Gastroesophageal sphincter (tissue), 4 donors: ENCODE results near the gene PSMA7. TPM values are rescaled to one million over a fixed set of nuclear protein-coding genes. Genes with fewer than 3 reads are reported as not detected.

ENCODE experiments used
- ATAC-seq: fragments of 150-250 bp; one replicate; pipeline ENCODE4 v1.9.1; 2016; ENCODE audit warnings: mild to moderate bottlenecking, moderate library complexity
- H3K27ac ChIP-seq, 4 donors: fragments of 200-600 bp; sonication (generic) in 3 of 4; 1 replicate in 3 of 4; 2 replicates in 1 of 4; pipeline ENCODE4 v1.5.1; 2016 to 2019
- H3K27me3 ChIP-seq: fragments of 200-600 bp; sonication (generic); one replicate; pipeline ENCODE4 v1.5.1; 2019
- H3K36me3 ChIP-seq, 2 donors: fragments of 200-600 bp; sonication (generic); one replicate each; pipeline ENCODE4 v1.5.1; 2019; ENCODE audit warnings: control low read depth in 1 of 2
- H3K4me1 ChIP-seq, 3 donors: fragments of 200-600 bp; sonication (generic); 1 replicate in 2 of 3; 2 replicates in 1 of 3; pipeline ENCODE4 v1.5.1; 2016 to 2019; ENCODE audit warnings: control low read depth in 2 of 3
- H3K4me3 ChIP-seq, 2 donors: fragments of 200-600 bp; sonication (generic); one replicate each; pipeline ENCODE4 v1.5.1; 2019; ENCODE audit warnings: mild to moderate bottlenecking in 1 of 2, moderate library complexity in 1 of 2
- H3K9me3 ChIP-seq, 3 donors: fragments of 200-600 bp; sonication (generic); one replicate each; pipeline ENCODE4 v1.5.1; 2017 to 2019; ENCODE audit warnings: control low read depth in 2 of 3
- EP300 ChIP-seq: sonication (generic); formaldehyde crosslinking; IDR thresholded peaks from one replicate; pipeline ENCODE4 v1.6.1; 2017; ENCODE audit warnings: antibody characterized with exemption, mild to moderate bottlenecking
- POLR2A ChIP-seq, 2 donors: fragments of 450-650 bp; IDR thresholded peaks; one replicate each; pipeline ENCODE4 v1.6.1; 2017; ENCODE audit warnings: antibody characterized with exemption in 2 of 2, mild to moderate bottlenecking in 2 of 2, moderate library complexity in 1 of 2
- POLR2AphosphoS5 ChIP-seq: sonication (generic); formaldehyde crosslinking; IDR thresholded peaks from one replicate; pipeline ENCODE4 v1.6.1; 2017; ENCODE audit warnings: antibody characterized with exemption
- WGBS, 2 donors: methylation state at CpG; one replicate each; pipeline ENCODE4 v1.1.5; 2018; ENCODE audit warnings: low coverage in 1 of 2; 5-methylcytosine and 5-hydroxymethylcytosine counted together
- total RNA-seq, 4 donors: library from RNA; depleted of rRNA; stranded (reverse); fragments of >200 nt; gene quantifications; one replicate each; pipeline ENCODE4 v1.1.0, GENCODE V29; 2016
- TF ChIP-seq, protein P1 (sequence below), 4 experiments: fragments of 200-600 bp in 2 of 4; fragments of 450-650 bp in 2 of 4; sonication (generic) in 1 of 4; IDR thresholded peaks; one replicate each; pipeline ENCODE4 v1.5.1; 2017 to 2019; ENCODE audit warnings: antibody characterized with exemption in 4 of 4, mild to moderate bottlenecking in 2 of 4, moderate library complexity in 2 of 4

Gene PSMA7
- total RNA-seq, 4 donors from 2014 or later: 253 to 352 (median 303) TPM

DNA sequence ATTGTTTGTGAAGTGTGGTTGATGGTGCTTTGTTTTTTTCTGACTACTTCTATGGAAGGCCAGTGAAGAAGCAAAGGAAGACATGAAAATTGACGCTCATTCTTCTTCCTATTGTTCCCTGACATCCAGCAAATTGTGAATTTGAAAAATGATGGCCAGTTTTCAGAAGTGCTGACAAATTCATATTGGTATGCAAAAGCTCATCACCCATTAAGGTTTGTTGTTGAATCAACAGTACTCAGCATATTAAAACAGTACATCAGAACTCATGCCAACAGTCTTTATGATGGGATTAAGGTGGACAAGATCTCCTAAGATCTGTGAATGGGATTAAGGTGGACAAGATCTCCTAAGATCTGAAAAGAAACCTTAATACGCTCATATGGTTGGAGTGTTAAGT is 38.6 kb upstream of the PSMA7 start:
- no peak for ATAC-seq
- no peaks in the 10 kb centered on the region for H3K27me3 ChIP-seq
- peaks cover 0 to 40% (median 7%) of the 10 kb centered on the region in 3 donors for H3K4me1 ChIP-seq
- H3K36me3 ChIP-seq: peaks cover 0 to 30% of the 10 kb centered on the region in 2 donors
- TF ChIP-seq POLR2AphosphoS5 (no peak), POLR2A (IDR thresholded peaks at IDR 0.05) (no peak), EP300 (no peak)
- TF ChIP-seq, protein P1, sequence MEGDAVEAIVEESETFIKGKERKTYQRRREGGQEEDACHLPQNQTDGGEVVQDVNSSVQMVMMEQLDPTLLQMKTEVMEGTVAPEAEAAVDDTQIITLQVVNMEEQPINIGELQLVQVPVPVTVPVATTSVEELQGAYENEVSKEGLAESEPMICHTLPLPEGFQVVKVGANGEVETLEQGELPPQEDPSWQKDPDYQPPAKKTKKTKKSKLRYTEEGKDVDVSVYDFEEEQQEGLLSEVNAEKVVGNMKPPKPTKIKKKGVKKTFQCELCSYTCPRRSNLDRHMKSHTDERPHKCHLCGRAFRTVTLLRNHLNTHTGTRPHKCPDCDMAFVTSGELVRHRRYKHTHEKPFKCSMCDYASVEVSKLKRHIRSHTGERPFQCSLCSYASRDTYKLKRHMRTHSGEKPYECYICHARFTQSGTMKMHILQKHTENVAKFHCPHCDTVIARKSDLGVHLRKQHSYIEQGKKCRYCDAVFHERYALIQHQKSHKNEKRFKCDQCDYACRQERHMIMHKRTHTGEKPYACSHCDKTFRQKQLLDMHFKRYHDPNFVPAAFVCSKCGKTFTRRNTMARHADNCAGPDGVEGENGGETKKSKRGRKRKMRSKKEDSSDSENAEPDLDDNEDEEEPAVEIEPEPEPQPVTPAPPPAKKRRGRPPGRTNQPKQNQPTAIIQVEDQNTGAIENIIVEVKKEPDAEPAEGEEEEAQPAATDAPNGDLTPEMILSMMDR (IDR thresholded peaks at IDR 0.05): no peak
- 82 to 88% methylated on average over 2 of the region's 2 CpGs for WGBS, 2 donors
- no peaks in the 10 kb centered on the region for H3K9me3 ChIP-seq
- peak overlapping the region in 1 of 2 donors; percentile 92 for H3K4me3 ChIP-seq
- H3K27ac ChIP-seq: peak overlapping the region in 3 of 4 donors; percentile 91 to 99 (median 96)

- TF ChIP-seq EP300 (no peak), POLR2A (IDR thresholded peaks at IDR 0.05) (no peak), POLR2AphosphoS5 (no peak)
- TF ChIP-seq, protein P1 (IDR thresholded peaks at IDR 0.05): no peak
- Histone ChIP-seq H3K27me3 (no peaks in the 10 kb centered on the region), H3K4me1 (peaks cover 0 to 19% (median 7%) of the 10 kb centered on the region in 3 donors), H3K9me3 (no peaks in the 10 kb centered on the region), H3K4me3 (no peak overlapping the region), H3K27ac (no peak overlapping the region), H3K36me3 (peaks cover 0 to 57% of the 10 kb centered on the region in 2 donors)
- WGBS, 2 donors: 96% methylated on average over 5 of the region's 14 CpGs; no CpG with 5 or more reads in 1 of the 2 donors
- ATAC-seq: no peak
These were observed 35.9 kb upstream of the PSMA7 start for GRCh38 chr20:62179162-62179504.

DNA sequence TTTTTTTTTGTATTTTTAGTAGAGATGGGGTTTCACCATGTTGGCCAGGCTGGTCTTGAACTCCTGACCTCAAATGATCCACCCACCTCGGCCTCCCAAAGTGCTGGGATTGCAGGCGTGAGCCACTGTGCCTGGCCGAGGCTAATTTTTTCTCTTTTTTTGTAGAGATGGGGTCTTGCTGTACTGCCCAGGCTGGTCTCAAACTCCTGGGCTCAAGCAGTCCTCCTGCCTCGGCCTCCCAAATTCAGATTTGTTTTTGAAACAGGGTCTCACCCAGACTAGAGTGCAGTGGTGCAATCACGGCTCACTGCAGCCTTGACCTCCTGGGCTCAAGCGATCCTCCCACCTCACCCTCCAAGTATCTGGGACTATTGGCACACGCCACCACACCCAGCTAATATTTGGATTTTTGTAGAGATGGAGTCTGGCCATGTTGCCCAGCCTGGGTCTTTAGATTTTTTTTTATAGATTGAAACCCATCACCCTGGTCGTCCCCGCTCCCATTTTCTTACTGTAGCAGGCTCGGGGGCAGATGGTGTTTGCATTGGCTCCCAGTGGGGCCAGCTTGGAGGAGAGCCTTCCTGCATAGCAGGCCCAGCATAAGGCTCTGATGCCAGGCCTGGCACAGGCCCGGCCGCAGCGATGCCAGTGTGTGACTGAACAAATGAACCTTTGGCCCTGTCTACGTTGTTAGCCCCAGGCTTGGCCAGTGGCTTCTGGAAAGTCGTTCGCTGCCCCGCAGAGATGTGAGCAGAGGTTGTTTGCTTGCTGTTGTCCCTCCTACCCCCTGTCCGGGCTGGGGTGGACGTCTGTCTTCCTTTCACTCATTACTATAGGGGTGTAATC is 35.3 kb upstream of the PSMA7 start:
- ATAC-seq: no peak
- H3K4me3 ChIP-seq: no peak overlapping the region
- 87 to 93% methylated on average over 5 to 11 of the region's 19 CpGs for WGBS, 2 donors
- no peak overlapping the region for H3K27ac ChIP-seq
- no peaks in the 10 kb centered on the region for H3K27me3 ChIP-seq
- no peaks in the 10 kb centered on the region for H3K9me3 ChIP-seq
- H3K36me3 ChIP-seq: peaks cover 0 to 62% of the 10 kb centered on the region in 2 donors
- H3K4me1 ChIP-seq: peaks cover 0 to 13% (median 2%) of the 10 kb centered on the region in 3 donors
- TF ChIP-seq, protein P1 (IDR thresholded peaks at IDR 0.05): no peak
- TF ChIP-seq POLR2A (IDR thresholded peaks at IDR 0.05): no peak
- no peak for TF ChIP-seq EP300
- no peak for TF ChIP-seq POLR2AphosphoS5

DNA sequence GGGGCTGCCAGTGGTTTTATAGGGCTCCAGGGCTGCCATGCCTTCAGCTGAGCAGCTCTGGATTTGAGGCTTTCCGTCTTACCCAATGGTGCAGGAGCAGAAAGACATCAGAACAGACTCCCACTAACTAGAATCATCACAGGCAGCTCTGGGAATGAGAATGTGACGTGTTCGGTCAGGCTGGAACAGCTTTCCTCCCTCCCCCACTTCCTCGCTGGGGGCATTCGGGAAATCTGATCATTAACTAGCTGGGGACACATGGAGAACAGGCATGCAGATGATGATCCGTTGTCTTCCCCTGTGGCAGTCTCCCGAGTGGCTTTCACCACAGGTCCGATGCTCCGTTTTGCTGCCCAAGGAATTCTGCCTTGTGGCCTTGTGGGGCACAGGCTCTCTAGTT is 34.1 kb upstream of the PSMA7 start:
- no peaks in the 10 kb centered on the region for H3K27me3 ChIP-seq
- 79 to 83% methylated on average over 3 to 7 of the region's 9 CpGs for WGBS, 2 donors
- no peak for ATAC-seq
- peaks cover 0 to 75% of the 10 kb centered on the region in 2 donors for H3K36me3 ChIP-seq
- no peak overlapping the region for H3K27ac ChIP-seq
- peaks cover 0 to 9% (median 0%) of the 10 kb centered on the region in 3 donors for H3K4me1 ChIP-seq
- H3K9me3 ChIP-seq: no peaks in the 10 kb centered on the region
- TF ChIP-seq POLR2AphosphoS5 (no peak), EP300 (no peak), POLR2A (IDR thresholded peaks at IDR 0.05) (no peak)
- TF ChIP-seq, protein P1 (IDR thresholded peaks at IDR 0.05): no peak
- H3K4me3 ChIP-seq: no peak overlapping the region

DNA sequence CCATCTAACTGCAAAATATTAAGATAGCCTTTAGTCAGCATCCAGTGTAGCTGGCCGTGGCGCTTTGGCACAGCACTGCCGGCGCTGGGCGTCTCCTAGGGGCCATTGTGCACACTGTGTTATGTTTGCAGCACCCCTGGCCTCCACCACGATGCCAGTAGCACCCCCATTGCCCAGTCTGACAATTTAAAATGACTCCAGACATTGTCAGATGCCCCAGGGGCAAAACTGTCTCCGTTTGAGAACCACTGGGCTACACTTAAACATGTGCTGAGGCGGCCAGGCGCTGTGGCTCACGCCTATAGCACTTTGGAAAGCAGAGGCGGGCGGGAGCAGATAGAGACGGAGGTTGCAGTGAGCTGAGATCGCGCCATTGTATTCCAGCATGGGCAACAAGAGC is 33.7 kb upstream of the PSMA7 start:
- Histone ChIP-seq H3K4me3 (no peak overlapping the region), H3K36me3 (peaks cover 0 to 76% of the 10 kb centered on the region in 2 donors), H3K4me1 (peaks cover 0 to 4% (median 0%) of the 10 kb centered on the region in 3 donors), H3K27me3 (no peaks in the 10 kb centered on the region), H3K27ac (no peak overlapping the region), H3K9me3 (no peaks in the 10 kb centered on the region)
- 89% methylated on average over 15 of the region's 15 CpGs; no CpG with 5 or more reads in 1 of the 2 donors for WGBS, 2 donors
- ATAC-seq: no peak
- no peak for TF ChIP-seq EP300
- TF ChIP-seq, protein P1 (IDR thresholded peaks at IDR 0.05): no peak
- TF ChIP-seq POLR2A (IDR thresholded peaks at IDR 0.05): no peak
- TF ChIP-seq POLR2AphosphoS5: no peak
